GM10847 (cell line): ENCODE measurements around the gene B4GALT3.

ENCODE experiments used
- POLR2A ChIP-seq: IDR thresholded peaks from 2 replicates; pipeline ENCODE4 v1.6.1; 2011; ENCODE audit not compliant: insufficient read length; ENCODE audit errors: extremely low read depth

Gene B4GALT3

DNA sequence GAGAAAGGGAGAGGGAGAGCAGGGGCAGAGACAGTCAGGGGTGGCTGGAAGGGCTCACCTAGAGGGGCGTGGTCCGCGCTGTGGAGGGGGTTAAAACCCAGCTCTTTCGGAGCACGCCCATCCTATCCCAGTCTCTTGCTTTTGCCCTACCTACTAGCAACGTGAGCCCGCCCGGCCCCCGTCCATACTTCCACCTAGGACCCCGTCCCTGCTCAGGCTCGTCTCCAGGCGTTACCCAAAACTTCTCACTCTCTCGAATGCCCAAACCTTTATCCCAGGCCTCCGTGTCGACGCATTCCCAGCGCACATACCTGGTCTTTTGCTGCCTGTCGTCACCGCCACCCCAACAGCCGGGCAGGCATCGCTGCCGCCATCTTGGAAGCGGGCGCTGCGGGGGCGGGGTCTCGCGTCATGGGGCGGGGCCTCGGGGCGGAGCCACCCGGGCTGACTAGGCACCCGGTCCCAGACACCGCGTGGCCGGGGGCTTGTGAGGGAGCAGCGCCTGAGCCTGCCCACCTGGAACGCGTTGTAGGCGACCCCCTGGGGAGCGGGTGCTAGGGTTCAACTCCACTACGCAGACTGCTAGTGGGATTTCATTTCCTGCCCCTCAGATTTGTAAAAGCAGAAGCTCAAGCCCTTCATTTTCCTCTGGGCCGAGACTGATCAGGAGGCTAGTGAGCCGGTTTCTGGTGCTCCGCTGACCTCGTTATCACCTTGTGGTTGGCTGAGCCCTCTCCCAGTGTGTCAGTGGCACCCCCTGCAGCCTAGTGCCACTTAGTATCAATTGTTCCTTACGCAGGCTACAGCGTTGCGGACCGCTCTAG is at the start of gene B4GALT3:
TSS of gene B4GALT3 (minus strand) at position 396 of the 824 bp plus-strand sequence. CDS start 1,447 bp downstream, outside the sequence.
- TF ChIP-seq POLR2A: peak; percentile 86

DNA sequence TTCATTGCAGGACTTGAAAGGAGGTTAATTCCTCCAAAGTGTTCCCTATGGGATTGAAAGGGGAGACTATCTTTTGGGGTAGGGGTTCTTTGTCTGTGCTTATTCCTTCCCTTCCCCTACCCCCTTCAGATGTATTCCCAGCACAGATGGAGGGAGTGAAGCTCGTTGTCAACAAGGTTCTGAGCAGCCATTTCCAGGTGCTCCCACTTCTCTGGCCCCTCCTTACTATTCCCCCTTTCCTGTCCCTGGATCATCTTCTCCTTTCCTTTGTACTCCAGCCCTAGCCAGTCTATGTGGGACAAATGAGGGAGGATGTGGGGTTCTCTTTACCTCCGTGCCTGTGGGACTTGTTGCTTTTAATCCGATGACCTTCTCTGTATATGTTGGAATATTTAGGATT is 49.5 kb upstream of the B4GALT3 start:
- no peak for TF ChIP-seq POLR2A

- TF ChIP-seq POLR2A: no peak
Measured at GRCh38 chr1:161226320-161226711, 49.0 kb upstream of the B4GALT3 start.

- TF ChIP-seq POLR2A: peak; percentile 44
Measured at GRCh38 chr1:161225534-161226319, 48.4 kb upstream of the B4GALT3 start, which contains the start of gene TOMM40L. Gene TOMM40L, plus strand, starts transcription at chr1:161226060. Its CDS starts 430 bp downstream, at chr1:161226490.

DNA sequence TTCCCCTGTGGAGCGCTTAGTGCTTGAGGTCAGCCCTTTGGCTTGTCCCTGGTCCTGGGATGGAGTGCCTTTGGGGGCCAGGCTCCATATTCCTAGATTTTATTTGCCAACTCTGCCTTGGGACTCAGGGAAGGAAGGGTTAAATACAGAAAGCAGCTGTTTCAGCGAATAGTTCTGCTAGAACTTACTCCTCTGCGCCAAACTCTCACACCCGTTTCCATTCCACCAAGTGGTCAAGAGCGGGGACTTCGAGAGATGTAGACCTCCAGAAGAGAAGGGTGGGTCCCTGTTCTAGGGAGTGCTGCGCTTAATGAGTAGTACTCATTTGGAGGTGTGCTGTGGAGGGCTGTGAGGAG is 47.8 kb upstream of the B4GALT3 start:
- no peak for TF ChIP-seq POLR2A

- no peak for TF ChIP-seq POLR2A
Measured at GRCh38 chr1:161223805-161224694, 46.7 kb upstream of the B4GALT3 start.

- TF ChIP-seq POLR2A: no peak
Measured at GRCh38 chr1:161222175-161223019, 45.1 kb upstream of the B4GALT3 start.

DNA sequence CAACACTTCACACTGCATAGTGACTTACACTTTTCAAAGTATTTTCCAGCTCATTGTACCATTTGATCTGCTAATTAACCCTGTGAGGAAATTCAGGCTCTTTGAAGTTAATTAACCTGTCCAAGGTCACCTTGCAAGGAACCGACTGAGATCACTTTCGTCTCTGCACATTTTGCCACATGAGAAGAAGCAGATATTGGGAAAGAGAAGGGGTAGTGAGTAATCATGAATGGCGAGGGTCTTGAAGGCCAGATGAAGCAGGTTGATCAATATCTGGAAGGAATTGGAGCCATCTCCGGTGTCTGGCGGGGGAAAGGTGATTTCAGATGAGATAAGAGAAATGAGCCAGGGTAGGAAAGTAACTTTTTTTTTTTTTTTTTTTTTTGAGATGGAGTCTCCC is 42.7 kb upstream of the B4GALT3 start:
- TF ChIP-seq POLR2A: no peak

- TF ChIP-seq POLR2A: no peak
Measured at GRCh38 chr1:161219078-161219892, 42.0 kb upstream of the B4GALT3 start.

DNA sequence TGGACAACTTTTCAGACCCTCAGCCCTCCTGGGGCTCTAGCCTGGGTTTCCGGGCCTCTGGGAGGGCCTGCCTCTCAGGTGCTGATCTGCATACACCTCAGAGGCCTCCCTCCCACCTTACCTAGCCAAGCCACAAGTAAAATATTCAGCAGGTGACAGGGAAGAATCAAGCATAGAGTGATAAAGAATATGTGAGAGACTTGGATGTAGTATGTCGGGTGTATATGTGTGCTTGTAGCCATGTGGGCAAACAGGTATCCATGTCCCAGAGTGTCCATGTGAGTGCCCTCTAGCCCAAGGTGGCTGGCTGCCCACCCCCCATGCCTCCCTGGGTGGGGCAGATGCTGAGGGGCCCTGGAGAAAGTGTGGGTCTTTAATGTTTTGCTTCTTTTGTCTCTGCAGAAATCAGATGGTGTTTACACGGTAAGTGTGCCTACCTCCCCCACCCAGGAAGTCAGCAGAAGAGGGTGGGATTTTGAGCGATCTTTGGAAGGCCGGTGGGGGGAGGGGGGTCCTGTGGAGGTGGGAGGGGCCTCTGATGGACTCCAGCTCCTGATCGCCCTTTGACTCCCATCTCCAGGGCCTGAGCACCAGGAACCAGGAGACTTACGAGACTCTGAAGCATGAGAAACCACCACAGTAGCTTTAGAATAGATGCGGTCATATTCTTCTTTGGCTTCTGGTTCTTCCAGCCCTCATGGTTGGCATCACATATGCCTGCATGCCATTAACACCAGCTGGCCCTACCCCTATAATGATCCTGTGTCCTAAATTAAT is 41.2 kb upstream of the B4GALT3 start:
- TF ChIP-seq POLR2A: no peak

DNA sequence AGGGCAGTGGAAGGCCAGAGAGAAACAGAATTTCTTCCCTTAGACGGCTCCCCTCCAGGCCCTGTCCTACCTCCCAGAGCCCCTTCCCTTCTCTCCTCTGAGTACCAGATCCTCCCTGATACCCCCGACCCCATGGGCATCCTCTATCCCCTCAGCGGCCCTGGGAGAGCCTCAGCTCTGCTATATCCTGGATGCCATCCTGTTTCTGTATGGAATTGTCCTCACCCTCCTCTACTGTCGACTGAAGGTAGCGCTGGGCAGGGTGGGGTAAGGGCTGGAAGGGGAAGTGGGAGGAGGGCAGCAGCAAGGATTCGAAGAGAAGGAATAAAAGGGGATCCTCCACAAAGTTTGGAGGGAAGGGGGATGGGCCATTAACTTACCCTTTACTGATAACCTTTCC is 40.5 kb upstream of the B4GALT3 start:
- no peak for TF ChIP-seq POLR2A

GRCh38 chr1:161216945-161217712 is 39.8 kb upstream of the B4GALT3 start:
- no peak for TF ChIP-seq POLR2A
